ENCODE data around the gene CEP112. TPM values are rescaled to one million over a fixed set of nuclear protein-coding genes. Genes with fewer than 3 reads are reported as not detected.

CEP112 gene
- total and polyA plus RNA-seq, 10 of the 15 experiments (the other 5 are each of a cell fraction or from before 2014, with no cell fraction given), result 0.11 to 3.8 (median 0.32) TPM; not detected in 1

GRCh38 chr17:65959630-65960029, 232.3 kb downstream of the CEP112 start:
- no peaks in the 10 kb centered on the region for H3K27me3 ChIP-seq (replicated peaks in 1 of 2; ENCODE audit: control insufficient read depth in 2 of 2, insufficient read depth in 2 of 2, low read length in 1 of 2)
- H3K79me2 ChIP-seq (ENCODE audit: control insufficient read depth, insufficient read depth, low read length), result no peaks in the 10 kb centered on the region
- FAIRE-seq, result no peak
- no peak for DNase-seq (ENCODE audit: low read depth, low spot score)
- no peaks in the 10 kb centered on the region for H3K4me1 ChIP-seq (ENCODE audit: control insufficient read depth, insufficient read depth, low read length)
- H3K9ac ChIP-seq (ENCODE audit: control insufficient read depth, insufficient read depth, low read length), result no peak overlapping the region
- SMC1A ChIA-PET (ENCODE audit: uncharacterized antibody, unreplicated experiment), result no interaction called here
- no peak overlapping the region for H3K4me3 ChIP-seq
- H4K20me1 ChIP-seq (ENCODE audit: control insufficient read depth, insufficient read depth), result no peaks in the 10 kb centered on the region
- in situ Hi-C loops (cut with MboI) (no loop called here), intact Hi-C loops (cut with micrococcal nuclease; ENCODE audit: unreplicated experiment) (no loop called here)
- H3K27ac ChIP-seq (ENCODE audit: control insufficient read depth, insufficient read depth), result no peak overlapping the region
- no peak overlapping the region for H2AFZ ChIP-seq (ENCODE audit: control insufficient read depth, low read depth, low read length)
- WGBS (ENCODE audit: insufficient coverage, insufficient replicate concordance, low lambda C conversion rate, missing lambda C conversion rate), result 0% methylated on average over 3 of the region's 3 CpGs
- H3K9me3 ChIP-seq (replicated peaks; ENCODE audit: control insufficient read depth, insufficient read depth, low read length), result no peaks in the 10 kb centered on the region; the same call in 2 of the 3 replicates
- BruUV-seq (replicated peaks), result no TSS peak
- RAD21 ChIA-PET (ENCODE audit: unreplicated experiment), result no interaction called here
- POLR2A ChIA-PET, result no interaction called here
- no peak for ATAC-seq
- no peaks in the 10 kb centered on the region for H3K36me3 ChIP-seq (ENCODE audit: control insufficient read depth in 2 of 2, insufficient read depth in 2 of 2, low read length in 1 of 2)
- CTCF ChIA-PET, result no interaction called here
- TF ChIP-seq YBX1 (IDR thresholded peaks at IDR 0.05) (no peak), BHLHE40 (IDR thresholded peaks at IDR 0.05; ENCODE audit: borderline replicate concordance in 1 of 2, low read depth in 2 of 2, low read length in 1 of 2) (no peak), DPF2 (IDR thresholded peaks at IDR 0.05) (no peak), GABPA (IDR thresholded peaks at IDR 0.05; ENCODE audit: low read depth) (no peak), ZZZ3 (IDR thresholded peaks at IDR 0.05; ENCODE audit: control insufficient read depth, insufficient read length, low read depth) (no peak), SREBF2 (IDR thresholded peaks at IDR 0.05; ENCODE audit: low read length) (no peak), ZNF384 (IDR thresholded peaks at IDR 0.05; ENCODE audit: borderline replicate concordance, low read depth, low read length) (no peak), CHD1 (IDR thresholded peaks at IDR 0.05; ENCODE audit: low read depth, low read length) (no peak), NFIC (IDR thresholded peaks at IDR 0.05; ENCODE audit: low read depth, low read length) (no peak)
- TF ChIP-seq, protein P1, sequence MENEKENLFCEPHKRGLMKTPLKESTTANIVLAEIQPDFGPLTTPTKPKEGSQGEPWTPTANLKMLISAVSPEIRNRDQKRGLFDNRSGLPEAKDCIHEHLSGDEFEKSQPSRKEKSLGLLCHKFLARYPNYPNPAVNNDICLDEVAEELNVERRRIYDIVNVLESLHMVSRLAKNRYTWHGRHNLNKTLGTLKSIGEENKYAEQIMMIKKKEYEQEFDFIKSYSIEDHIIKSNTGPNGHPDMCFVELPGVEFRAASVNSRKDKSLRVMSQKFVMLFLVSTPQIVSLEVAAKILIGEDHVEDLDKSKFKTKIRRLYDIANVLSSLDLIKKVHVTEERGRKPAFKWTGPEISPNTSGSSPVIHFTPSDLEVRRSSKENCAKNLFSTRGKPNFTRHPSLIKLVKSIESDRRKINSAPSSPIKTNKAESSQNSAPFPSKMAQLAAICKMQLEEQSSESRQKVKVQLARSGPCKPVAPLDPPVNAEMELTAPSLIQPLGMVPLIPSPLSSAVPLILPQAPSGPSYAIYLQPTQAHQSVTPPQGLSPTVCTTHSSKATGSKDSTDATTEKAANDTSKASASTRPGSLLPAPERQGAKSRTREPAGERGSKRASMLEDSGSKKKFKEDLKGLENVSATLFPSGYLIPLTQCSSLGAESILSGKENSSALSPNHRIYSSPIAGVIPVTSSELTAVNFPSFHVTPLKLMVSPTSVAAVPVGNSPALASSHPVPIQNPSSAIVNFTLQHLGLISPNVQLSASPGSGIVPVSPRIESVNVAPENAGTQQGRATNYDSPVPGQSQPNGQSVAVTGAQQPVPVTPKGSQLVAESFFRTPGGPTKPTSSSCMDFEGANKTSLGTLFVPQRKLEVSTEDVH (IDR thresholded peaks at IDR 0.05; ENCODE audit: low read depth, partially characterized antibody), result no peak
- H3K4me2 ChIP-seq (ENCODE audit: control insufficient read depth, insufficient read depth), result no peak overlapping the region

Data from GM12878 (cell line).